ENCODE results near the gene PLXNA4. TPM values are rescaled to one million over a fixed set of nuclear protein-coding genes. Genes with fewer than 3 reads are reported as not detected.

PLXNA4 gene
- total and polyA plus RNA-seq, 8 donors, result 1.9 to 6.6 (median 3.4) TPM

DNA sequence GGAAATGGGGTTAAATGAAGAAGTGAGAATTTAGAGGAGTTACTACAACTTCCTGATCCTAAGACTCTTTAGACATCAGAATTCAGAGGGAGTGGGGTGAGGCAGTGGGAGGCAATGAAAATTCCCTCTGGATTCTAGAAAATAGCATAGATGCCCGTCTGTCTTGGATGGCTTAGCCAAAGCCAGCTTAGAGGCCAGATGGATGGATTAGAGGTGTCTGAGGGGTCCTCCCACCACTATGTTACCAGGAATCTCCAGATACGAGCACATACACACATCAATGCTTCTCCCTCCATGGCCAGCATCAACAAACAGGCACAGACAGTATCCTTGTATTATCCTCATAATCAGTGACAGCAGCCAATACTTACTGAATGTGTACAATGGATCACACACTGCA is 418.1 kb downstream of the PLXNA4 start:
- Histone ChIP-seq H3K4me3 (no peak overlapping the region), H3K27ac (no peak overlapping the region), H3K27me3 (peaks cover 0 to 7% of the 10 kb centered on the region in 2 donors), H3K9me3 (no peaks in the 10 kb centered on the region), H3K36me3 (no peaks in the 10 kb centered on the region), H3K4me1 (no peaks in the 10 kb centered on the region)
- ATAC-seq (no peak), DNase-seq (no peak)
- TF ChIP-seq, protein P1, sequence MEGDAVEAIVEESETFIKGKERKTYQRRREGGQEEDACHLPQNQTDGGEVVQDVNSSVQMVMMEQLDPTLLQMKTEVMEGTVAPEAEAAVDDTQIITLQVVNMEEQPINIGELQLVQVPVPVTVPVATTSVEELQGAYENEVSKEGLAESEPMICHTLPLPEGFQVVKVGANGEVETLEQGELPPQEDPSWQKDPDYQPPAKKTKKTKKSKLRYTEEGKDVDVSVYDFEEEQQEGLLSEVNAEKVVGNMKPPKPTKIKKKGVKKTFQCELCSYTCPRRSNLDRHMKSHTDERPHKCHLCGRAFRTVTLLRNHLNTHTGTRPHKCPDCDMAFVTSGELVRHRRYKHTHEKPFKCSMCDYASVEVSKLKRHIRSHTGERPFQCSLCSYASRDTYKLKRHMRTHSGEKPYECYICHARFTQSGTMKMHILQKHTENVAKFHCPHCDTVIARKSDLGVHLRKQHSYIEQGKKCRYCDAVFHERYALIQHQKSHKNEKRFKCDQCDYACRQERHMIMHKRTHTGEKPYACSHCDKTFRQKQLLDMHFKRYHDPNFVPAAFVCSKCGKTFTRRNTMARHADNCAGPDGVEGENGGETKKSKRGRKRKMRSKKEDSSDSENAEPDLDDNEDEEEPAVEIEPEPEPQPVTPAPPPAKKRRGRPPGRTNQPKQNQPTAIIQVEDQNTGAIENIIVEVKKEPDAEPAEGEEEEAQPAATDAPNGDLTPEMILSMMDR (IDR thresholded peaks at IDR 0.05), result no peak
- intact Hi-C loops (cut with DNase I), result no loop called here

DNA sequence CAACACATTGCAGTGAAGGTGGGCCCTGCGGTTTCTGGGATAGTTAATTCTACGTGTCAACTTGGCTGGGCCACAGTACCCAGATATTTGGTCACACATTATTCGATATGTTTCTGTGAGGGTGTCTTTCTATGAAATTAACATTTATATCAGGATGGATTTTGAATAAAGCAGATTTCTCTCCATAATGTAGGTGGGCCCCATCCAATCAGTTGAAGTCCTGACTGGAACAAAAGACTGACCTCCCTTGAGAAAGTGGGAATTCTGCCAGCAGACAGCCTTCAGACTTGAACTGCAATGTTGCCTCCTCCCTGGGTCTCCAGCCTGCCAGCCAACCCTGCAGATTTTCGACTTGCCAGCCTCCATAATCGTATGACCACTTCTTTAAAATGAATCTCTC is 420.6 kb downstream of the PLXNA4 start:
- ATAC-seq (no peak), DNase-seq (no peak)
- no peak overlapping the region for H3K27ac ChIP-seq
- no peak overlapping the region for H3K4me3 ChIP-seq
- intact Hi-C loops (cut with DNase I), result no loop called here
- H3K9me3 ChIP-seq, result no peaks in the 10 kb centered on the region
- no peaks in the 10 kb centered on the region for H3K36me3 ChIP-seq
- peaks cover 0 to 12% of the 10 kb centered on the region in 2 donors for H3K27me3 ChIP-seq
- TF ChIP-seq, protein P1 (IDR thresholded peaks at IDR 0.05), result no peak
- no peaks in the 10 kb centered on the region for H3K4me1 ChIP-seq

DNA sequence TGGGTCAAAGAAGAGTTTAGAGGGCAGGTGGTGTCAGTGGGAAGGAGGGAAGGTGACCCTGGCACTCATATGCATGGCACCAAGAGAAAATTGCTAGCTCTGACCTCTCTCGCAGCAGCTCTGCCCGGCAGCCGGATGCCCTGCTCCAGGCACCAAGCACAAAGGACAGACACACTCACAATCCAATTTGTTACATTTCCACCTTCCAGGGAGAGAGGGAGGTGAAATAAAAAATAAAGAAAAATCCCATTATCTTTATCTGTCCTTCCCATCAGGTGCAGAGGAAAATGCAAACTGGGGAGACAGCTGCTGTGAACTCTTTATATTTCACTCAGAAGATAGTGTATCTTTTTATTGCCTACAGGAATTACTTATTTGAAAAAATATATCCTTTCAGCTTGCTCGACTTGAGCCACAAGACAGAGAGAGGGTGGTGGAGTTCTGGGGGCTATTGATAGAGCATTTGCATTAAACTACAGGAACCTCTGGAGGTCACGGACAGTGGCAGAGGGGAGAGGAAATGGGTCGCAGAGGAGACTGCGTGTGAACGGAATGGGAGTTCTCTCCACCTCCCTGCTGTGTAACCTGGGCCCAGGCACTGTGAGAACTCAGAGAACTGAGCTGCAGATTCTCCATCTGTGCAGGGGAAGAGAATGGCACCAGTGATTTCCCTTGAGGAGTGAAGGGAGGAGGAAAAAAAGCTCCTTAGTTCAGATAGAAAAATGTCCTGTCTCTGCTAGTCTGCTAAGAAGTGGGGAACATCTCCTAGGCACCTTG is 421.4 kb downstream of the PLXNA4 start:
- H3K4me3 ChIP-seq, result no peak overlapping the region
- TF ChIP-seq, protein P1 (IDR thresholded peaks at IDR 0.05), result no peak
- H3K36me3 ChIP-seq, result no peaks in the 10 kb centered on the region
- H3K27ac ChIP-seq, result no peak overlapping the region
- ATAC-seq (no peak), DNase-seq (no peak)
- H3K4me1 ChIP-seq, result no peaks in the 10 kb centered on the region
- peaks cover 0 to 16% of the 10 kb centered on the region in 2 donors for H3K27me3 ChIP-seq
- intact Hi-C loops (cut with DNase I), result no loop called here
- H3K9me3 ChIP-seq, result no peaks in the 10 kb centered on the region

DNA sequence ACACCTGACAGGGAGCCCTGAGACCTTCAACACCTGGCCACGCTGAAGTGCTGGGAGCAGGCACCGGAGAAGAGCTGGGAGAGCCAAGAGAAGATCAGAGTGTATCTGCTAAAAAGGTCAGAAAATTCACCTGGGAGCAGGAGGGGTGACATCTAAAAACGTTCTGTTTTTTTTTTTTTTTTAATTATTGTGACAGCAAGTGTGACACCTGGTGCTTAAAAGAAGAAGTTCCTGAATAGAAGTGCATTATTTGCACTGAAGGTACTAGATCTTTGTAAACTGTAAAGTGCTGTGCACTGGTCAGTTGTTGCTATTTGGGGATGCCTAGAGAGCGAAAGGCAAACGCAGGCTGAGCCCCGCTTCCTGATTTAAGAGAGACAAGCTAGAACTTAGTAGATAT is 422.0 kb downstream of the PLXNA4 start:
- intact Hi-C loops (cut with DNase I), result no loop called here
- peaks cover 0 to 19% of the 10 kb centered on the region in 2 donors for H3K27me3 ChIP-seq
- ATAC-seq (no peak), DNase-seq (no peak)
- H3K36me3 ChIP-seq, result no peaks in the 10 kb centered on the region
- H3K27ac ChIP-seq, result no peak overlapping the region
- TF ChIP-seq, protein P1 (IDR thresholded peaks at IDR 0.05), result no peak
- no peaks in the 10 kb centered on the region for H3K9me3 ChIP-seq
- H3K4me1 ChIP-seq, result no peaks in the 10 kb centered on the region
- no peak overlapping the region for H3K4me3 ChIP-seq

DNA sequence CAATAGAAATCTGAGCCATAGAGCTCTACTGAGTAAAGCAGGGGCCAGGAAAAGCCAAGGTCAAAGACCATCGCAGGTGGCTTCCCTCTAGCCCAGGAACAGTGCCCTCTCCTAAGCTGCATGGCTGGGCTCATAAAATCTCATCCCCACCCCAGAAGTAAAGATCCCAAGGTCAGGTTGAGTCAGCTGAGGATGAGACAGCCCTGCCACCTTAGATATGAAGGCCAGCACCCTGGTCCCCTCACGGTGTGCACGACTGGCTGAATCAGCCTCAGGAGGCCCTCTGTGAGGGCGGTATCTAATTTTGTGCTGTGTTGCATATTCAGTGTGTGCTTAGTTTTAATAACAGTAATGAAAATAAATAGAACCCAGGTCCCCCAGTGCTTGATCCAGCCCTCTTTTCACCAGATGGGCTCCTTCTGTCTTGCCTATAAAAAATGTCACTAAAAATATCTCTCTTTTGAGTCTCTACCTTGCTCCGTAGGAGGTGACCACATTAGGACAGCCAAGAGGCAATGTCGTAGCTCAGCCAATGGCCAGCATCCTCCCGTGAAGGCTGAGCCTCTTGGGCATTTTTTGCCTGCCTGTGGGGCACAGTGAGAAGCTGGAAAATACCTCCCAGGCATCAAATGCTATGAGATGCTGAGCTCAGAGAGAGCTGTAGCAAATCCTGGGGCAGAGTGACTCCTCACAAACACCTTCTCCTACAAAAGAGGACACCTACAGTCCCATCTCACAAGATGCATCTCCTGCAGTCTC is 424.0 kb downstream of the PLXNA4 start:
- Histone ChIP-seq H3K27me3 (peaks cover 0 to 19% of the 10 kb centered on the region in 2 donors), H3K4me3 (no peak overlapping the region), H3K27ac (no peak overlapping the region), H3K4me1 (no peaks in the 10 kb centered on the region), H3K36me3 (no peaks in the 10 kb centered on the region), H3K9me3 (no peaks in the 10 kb centered on the region)
- DNase-seq, result no peak
- intact Hi-C loops (cut with DNase I), result no loop called here
- ATAC-seq, result no peak
- TF ChIP-seq, protein P1 (IDR thresholded peaks at IDR 0.05), result no peak
